GM23338 (cell line): Measurements from ENCODE around the gene FGD4.

Experiments
- CREB1 ChIP-seq: fragments of 250-450 bp; sonication (Bioruptor Pico); IDR thresholded peaks from 2 replicates; pipeline ENCODE4 v1.5.0; 2020; ENCODE audit warnings: low read depth, mild to moderate bottlenecking, moderate library complexity
- EZH2 ChIP-seq: fragments of 200-600 bp; sonication (generic); IDR thresholded peaks from one replicate; pipeline ENCODE4 v1.8.0; 2017; ENCODE audit warnings: antibody characterized with exemption, mild to moderate bottlenecking, low read depth; ENCODE audit not compliant: unreplicated experiment
- EZH2phosphoT487 ChIP-seq: fragments of 200-600 bp; sonication (generic); IDR thresholded peaks from one replicate; pipeline ENCODE4 v1.8.1; 2018; ENCODE audit warnings: antibody characterized with exemption; ENCODE audit not compliant: unreplicated experiment
- POLR2AphosphoS5 ChIP-seq: IDR thresholded peaks from 2 replicates; pipeline ENCODE4 v1.6.1; 2016; ENCODE audit warnings: antibody characterized with exemption, low read depth
- TF ChIP-seq, protein P1 (sequence below), 2 experiments: fragments of 200-600 bp in 1 of 2; sonication (generic) in 1 of 2; conservative IDR thresholded peaks; 2 replicates each; pipeline versions ENCODE4 v1.5.1 to v1.6.1; 2016 to 2017; ENCODE audit warnings: antibody characterized with exemption in 2 of 2, low read depth in 2 of 2, mild to moderate bottlenecking in 2 of 2, moderate library complexity in 1 of 2

DNA sequence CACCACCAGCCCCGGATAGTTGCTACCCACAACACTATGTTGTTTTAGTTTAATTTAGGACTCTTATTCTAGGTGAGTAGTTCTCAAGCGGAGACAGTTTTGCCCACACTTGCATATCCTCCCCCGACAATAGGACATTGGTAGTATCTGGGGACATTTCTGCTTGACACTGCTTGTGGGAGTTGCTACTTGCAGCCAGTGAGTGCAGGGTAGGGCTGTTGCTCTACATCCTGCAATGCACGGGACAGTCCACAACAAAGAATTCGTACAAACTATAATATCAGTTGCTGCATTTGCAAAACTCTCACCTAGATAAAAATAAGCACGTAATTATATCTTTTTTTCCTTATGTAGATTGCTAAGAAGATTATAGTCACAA, 167.9 kb downstream of the FGD4 start:
- TF ChIP-seq POLR2AphosphoS5 (no peak), EZH2phosphoT487 (no peak), CREB1 (no peak), EZH2 (no peak)
- TF ChIP-seq, protein P1, sequence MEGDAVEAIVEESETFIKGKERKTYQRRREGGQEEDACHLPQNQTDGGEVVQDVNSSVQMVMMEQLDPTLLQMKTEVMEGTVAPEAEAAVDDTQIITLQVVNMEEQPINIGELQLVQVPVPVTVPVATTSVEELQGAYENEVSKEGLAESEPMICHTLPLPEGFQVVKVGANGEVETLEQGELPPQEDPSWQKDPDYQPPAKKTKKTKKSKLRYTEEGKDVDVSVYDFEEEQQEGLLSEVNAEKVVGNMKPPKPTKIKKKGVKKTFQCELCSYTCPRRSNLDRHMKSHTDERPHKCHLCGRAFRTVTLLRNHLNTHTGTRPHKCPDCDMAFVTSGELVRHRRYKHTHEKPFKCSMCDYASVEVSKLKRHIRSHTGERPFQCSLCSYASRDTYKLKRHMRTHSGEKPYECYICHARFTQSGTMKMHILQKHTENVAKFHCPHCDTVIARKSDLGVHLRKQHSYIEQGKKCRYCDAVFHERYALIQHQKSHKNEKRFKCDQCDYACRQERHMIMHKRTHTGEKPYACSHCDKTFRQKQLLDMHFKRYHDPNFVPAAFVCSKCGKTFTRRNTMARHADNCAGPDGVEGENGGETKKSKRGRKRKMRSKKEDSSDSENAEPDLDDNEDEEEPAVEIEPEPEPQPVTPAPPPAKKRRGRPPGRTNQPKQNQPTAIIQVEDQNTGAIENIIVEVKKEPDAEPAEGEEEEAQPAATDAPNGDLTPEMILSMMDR (conservative IDR thresholded peaks at IDR 0.05; ENCODE audit: low read depth in 2 of 2) = no peak
